ENCODE measurements around the gene CDH13. TPM values are rescaled to one million over a fixed set of nuclear protein-coding genes. Genes with fewer than 3 reads are reported as not detected.

CDH13 gene
- total and polyA plus RNA-seq, 10 of the 15 experiments (the other 5 are each of a cell fraction or from before 2014, with no cell fraction given), result under 0.01 to 0.05 TPM; not detected in 8

GRCh38 chr16:83830091-83830768 lies 1203.5 kb downstream of the CDH13 start:
- Histone ChIP-seq H3K27me3 (replicated peaks in 1 of 2; ENCODE audit: control insufficient read depth in 2 of 2, insufficient read depth in 2 of 2, low read length in 1 of 2) (no peaks in the 10 kb centered on the region), H3K9ac (ENCODE audit: control insufficient read depth, insufficient read depth, low read length) (no peak overlapping the region), H3K4me1 (ENCODE audit: control insufficient read depth, insufficient read depth, low read length) (no peaks in the 10 kb centered on the region), H3K27ac (ENCODE audit: control insufficient read depth, insufficient read depth) (no peak overlapping the region), H3K4me2 (ENCODE audit: control insufficient read depth, insufficient read depth) (no peak overlapping the region), H3K9me3 (replicated peaks; ENCODE audit: control insufficient read depth, insufficient read depth, low read length) (no peaks in the 10 kb centered on the region; the same call in 2 of the 3 replicates), H3K4me3 (no peak overlapping the region), H3K79me2 (ENCODE audit: control insufficient read depth, insufficient read depth, low read length) (no peaks in the 10 kb centered on the region), H3K36me3 (ENCODE audit: control insufficient read depth in 2 of 2, insufficient read depth in 2 of 2, low read length in 1 of 2) (no peaks in the 10 kb centered on the region), H4K20me1 (ENCODE audit: control insufficient read depth, insufficient read depth) (no peaks in the 10 kb centered on the region), H2AFZ (ENCODE audit: control insufficient read depth, low read depth, low read length) (no peak overlapping the region)
- no TSS peak for BruUV-seq (replicated peaks)
- ChIA-PET RAD21 (ENCODE audit: unreplicated experiment) (no interaction called here), POLR2A (no interaction called here), SMC1A (ENCODE audit: uncharacterized antibody, unreplicated experiment) (no interaction called here), CTCF (no interaction called here)
- WGBS (ENCODE audit: insufficient coverage, insufficient replicate concordance, low lambda C conversion rate, missing lambda C conversion rate), result 72% methylated on average over 32 of the region's 33 CpGs
- FAIRE-seq (no peak), DNase-seq (ENCODE audit: low read depth, low spot score) (no peak), ATAC-seq (no peak)
- intact Hi-C loops (cut with micrococcal nuclease; ENCODE audit: unreplicated experiment) (no loop called here), in situ Hi-C loops (cut with MboI) (no loop called here)
- TF ChIP-seq RAD21 (IDR thresholded peaks at IDR 0.05; ENCODE audit: insufficient read depth, low read depth, low read length) (no peak), NFYB (IDR thresholded peaks at IDR 0.05; ENCODE audit: insufficient read depth, low read depth, low read length) (no peak), SIX5 (IDR thresholded peaks at IDR 0.05; ENCODE audit: low read depth, low read length, severe bottlenecking) (no peak)

- Histone ChIP-seq H3K4me3 (no peak overlapping the region), H4K20me1 (ENCODE audit: control insufficient read depth, insufficient read depth) (no peaks in the 10 kb centered on the region), H3K9me3 (replicated peaks; ENCODE audit: control insufficient read depth, insufficient read depth, low read length) (no peaks in the 10 kb centered on the region; the same call in 2 of the 3 replicates), H3K79me2 (ENCODE audit: control insufficient read depth, insufficient read depth, low read length) (no peaks in the 10 kb centered on the region), H3K27me3 (replicated peaks in 1 of 2; ENCODE audit: control insufficient read depth in 2 of 2, insufficient read depth in 2 of 2, low read length in 1 of 2) (no peaks in the 10 kb centered on the region), H3K4me2 (ENCODE audit: control insufficient read depth, insufficient read depth) (no peak overlapping the region), H3K27ac (ENCODE audit: control insufficient read depth, insufficient read depth) (no peak overlapping the region), H3K36me3 (ENCODE audit: control insufficient read depth in 2 of 2, insufficient read depth in 2 of 2, low read length in 1 of 2) (no peaks in the 10 kb centered on the region), H3K9ac (ENCODE audit: control insufficient read depth, insufficient read depth, low read length) (no peak overlapping the region), H2AFZ (ENCODE audit: control insufficient read depth, low read depth, low read length) (no peak overlapping the region), H3K4me1 (ENCODE audit: control insufficient read depth, insufficient read depth, low read length) (no peaks in the 10 kb centered on the region)
- FAIRE-seq (no peak), DNase-seq (ENCODE audit: low read depth, low spot score) (no peak), ATAC-seq (no peak)
- no TSS peak for BruUV-seq (replicated peaks)
- WGBS (ENCODE audit: insufficient coverage, insufficient replicate concordance, low lambda C conversion rate, missing lambda C conversion rate), result 39% methylated on average over 13 of the region's 13 CpGs
- ChIA-PET POLR2A (no interaction called here), CTCF (no interaction called here), RAD21 (ENCODE audit: unreplicated experiment) (no interaction called here), SMC1A (ENCODE audit: uncharacterized antibody, unreplicated experiment) (no interaction called here)
- intact Hi-C loops (cut with micrococcal nuclease; ENCODE audit: unreplicated experiment) (no loop called here), in situ Hi-C loops (cut with MboI) (no loop called here)
- TF ChIP-seq ZBTB4 (CRISPR knock-in tag; IDR thresholded peaks at IDR 0.05), result no peak
- TF ChIP-seq POLR2A (IDR thresholded peaks at IDR 0.05; ENCODE audit: low read depth, low read length), result no peak
- TF ChIP-seq ZNF217 (IDR thresholded peaks at IDR 0.05), result no peak
- no peak for TF ChIP-seq SREBF2 (IDR thresholded peaks at IDR 0.05; ENCODE audit: low read length)
- no peak for TF ChIP-seq POLR2AphosphoS5 (IDR thresholded peaks at IDR 0.05; ENCODE audit: low read length)
- TF ChIP-seq SPI1 (IDR thresholded peaks at IDR 0.05; ENCODE audit: borderline replicate concordance, insufficient read depth, low read depth, low read length), result no peak
- no peak for TF ChIP-seq EP300 (IDR thresholded peaks at IDR 0.05; ENCODE audit: borderline replicate concordance in 1 of 2, control insufficient read depth in 1 of 2, low read depth in 2 of 2, low read length in 2 of 2)
- no peak for TF ChIP-seq ZNF24 (IDR thresholded peaks at IDR 0.05)
- TF ChIP-seq NFYB (IDR thresholded peaks at IDR 0.05; ENCODE audit: insufficient read depth, low read depth, low read length), result no peak
- no peak for TF ChIP-seq RB1 (IDR thresholded peaks at IDR 0.05; ENCODE audit: borderline replicate concordance)
- TF ChIP-seq SP1 (IDR thresholded peaks at IDR 0.05; ENCODE audit: low read depth, low read length), result no peak
Observed at GRCh38 chr16:83830769-83831455, 1204.1 kb downstream of the CDH13 start.
